GM08714 (cell line): ENCODE measurements around the gene TAOK1.

Source experiments
- H3K4me3 ChIP-seq: fragments of 200-500 bp; sonication (Bioruptor generic); 2 replicates; pipeline ENCODE4 v1.5.1; 2014; ENCODE audit warnings: mild to moderate bottlenecking, low read length, inconsistent platforms
- ZNF274 ChIP-seq: IDR thresholded peaks from 2 replicates; pipeline ENCODE4 v1.6.1; 2012; ENCODE audit warnings: mild to moderate bottlenecking, low read depth, low read length

TAOK1 gene

GRCh38 chr17:29589524-29590410 is 199.6 kb downstream of the TAOK1 start, which contains the start of gene GIT1:
TSS of gene GIT1 (minus strand) at chr17:29589648. CDS start at chr17:29589378, 270 bp downstream.
- no peak for TF ChIP-seq ZNF274
- H3K4me3 ChIP-seq, result peak within 1 kb of the TSS; percentile 61

GRCh38 chr17:29590411-29591145 is 200.4 kb downstream of the TAOK1 start:
- TF ChIP-seq ZNF274, result no peak
- no peak overlapping the region; the same call in 1 of the 2 replicates for H3K4me3 ChIP-seq

GRCh38 chr17:29591146-29591736 is 201.1 kb downstream of the TAOK1 start:
- no peak overlapping the region for H3K4me3 ChIP-seq
- no peak for TF ChIP-seq ZNF274

- H3K4me3 ChIP-seq, result no peak overlapping the region
- no peak for TF ChIP-seq ZNF274
Measured at GRCh38 chr17:29591737-29592608, 201.8 kb downstream of the TAOK1 start.

DNA sequence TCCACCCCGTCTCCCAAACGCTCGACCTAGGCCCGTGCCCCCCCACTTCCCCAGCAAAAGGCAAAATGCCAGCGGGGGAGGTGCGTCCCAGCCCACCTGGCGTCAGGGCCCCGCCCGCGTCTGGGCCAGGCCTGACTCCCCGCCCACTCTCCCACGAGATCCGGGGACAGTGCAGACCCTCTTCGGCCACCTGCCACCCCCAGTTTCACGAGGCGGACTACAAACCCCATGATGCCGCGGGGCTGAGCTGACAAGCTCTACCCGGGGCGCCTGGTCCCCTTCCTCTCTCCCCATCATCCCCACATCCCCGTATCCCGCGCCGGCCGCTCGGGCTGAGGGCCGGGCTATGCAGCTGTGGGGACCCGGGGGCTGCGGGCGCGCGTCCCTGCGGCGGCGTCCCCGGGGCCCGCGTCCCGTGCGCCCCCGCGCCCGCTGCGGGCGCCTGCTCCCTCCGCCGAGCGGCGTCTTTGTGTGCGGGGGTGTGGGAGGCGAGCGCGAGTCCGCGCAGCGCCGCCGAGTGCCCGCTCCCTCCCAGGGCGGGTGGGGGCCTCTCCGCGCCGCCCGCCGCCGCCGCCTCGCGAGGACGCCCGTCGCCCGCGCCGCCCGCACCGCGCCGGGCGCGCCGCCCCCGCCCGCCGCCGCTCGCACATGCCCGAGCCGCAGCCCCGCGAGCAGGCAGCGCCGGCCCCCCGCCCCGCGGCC is 202.8 kb downstream of the TAOK1 start, which contains the start of gene ANKRD13B:
ANKRD13B (plus strand) TSS at position 283 of the 702 bp plus-strand sequence. CDS start 490 bp downstream, outside the sequence.
- H3K4me3 ChIP-seq, result peak within 1 kb of the TSS; percentile 64; the same call in 1 of the 2 replicates
- no peak for TF ChIP-seq ZNF274

- H3K4me3 ChIP-seq, result peak overlapping the region; percentile 56; the same call in 1 of the 2 replicates
- TF ChIP-seq ZNF274, result no peak
Measured at GRCh38 chr17:29593591-29594518, 203.7 kb downstream of the TAOK1 start.

- no peak overlapping the region for H3K4me3 ChIP-seq
Measured at GRCh38 chr17:29594519-29595090, 204.4 kb downstream of the TAOK1 start.

GRCh38 chr17:29595107-29595942 is 205.2 kb downstream of the TAOK1 start:
- no peak overlapping the region for H3K4me3 ChIP-seq
- no peak for TF ChIP-seq ZNF274

More at GRCh38 chr17:29594519-29595090, 204.4 kb downstream of the TAOK1 start:
- TF ChIP-seq ZNF274, result no peak

DNA sequence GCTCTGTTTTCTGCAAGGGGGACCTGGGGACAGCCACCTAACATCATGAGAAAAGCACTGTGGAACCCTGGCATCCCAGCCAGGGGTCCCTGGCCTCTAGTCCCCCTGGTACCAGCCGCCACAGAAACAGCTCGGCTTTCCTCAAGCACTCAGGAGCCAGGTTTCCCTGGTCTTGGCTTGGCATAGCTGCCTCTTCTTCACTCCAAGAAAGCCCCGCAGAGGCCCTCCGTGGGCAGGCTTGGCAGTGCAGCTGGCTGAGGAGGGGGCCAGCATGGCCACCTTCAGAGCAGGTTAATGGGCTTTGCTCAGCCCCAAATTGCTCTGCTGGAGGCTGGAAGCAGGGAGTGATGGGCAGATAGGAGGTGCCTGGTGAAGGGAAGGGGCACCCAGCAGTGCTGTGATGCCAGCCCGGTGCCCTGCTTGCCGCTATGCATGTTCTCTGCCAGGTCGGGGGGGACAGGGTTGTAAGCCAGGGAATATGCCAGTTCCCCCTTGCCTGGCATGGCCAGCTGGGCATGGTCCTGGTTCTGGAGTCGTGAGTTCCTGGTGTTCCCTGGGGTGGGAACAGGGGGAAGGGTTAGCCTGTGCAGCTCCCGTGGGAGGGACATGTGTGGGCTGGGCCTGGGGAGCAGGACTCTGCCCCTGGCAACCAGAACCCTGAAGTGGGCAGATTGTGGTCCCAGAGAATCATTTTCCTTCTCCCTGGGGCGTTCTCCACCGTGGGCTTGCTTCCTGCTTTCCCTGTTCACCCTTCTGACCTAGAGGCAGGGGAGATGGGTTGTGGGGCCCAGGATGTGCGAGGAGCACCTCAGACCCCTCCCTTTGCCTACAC is 206.0 kb downstream of the TAOK1 start:
- TF ChIP-seq ZNF274, result no peak
- no peak overlapping the region for H3K4me3 ChIP-seq

DNA sequence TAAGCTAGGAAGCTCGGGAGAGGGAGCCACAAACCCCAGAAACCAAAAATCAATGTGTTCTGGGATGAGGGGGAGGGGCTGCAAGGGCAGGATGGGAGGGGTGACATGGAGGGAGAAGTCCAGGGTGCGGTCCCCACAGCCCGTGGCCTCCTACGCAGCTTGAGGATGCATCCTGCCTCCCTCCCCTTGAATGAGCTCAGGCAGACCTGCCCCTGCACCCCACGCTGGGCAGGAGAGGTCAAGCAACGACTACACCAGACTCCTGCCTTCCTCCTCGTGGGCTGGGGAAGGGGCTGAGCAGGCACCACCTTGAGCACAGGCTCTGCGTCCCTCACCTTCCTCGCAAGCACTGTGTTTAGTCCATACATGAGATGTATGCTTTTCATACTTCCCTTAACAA is 206.6 kb downstream of the TAOK1 start:
- no peak for TF ChIP-seq ZNF274
- no peak overlapping the region for H3K4me3 ChIP-seq
